ENCODE results near the gene POLR1B.

- no peak for TF ChIP-seq POLR2A (IDR thresholded peaks at IDR 0.05; ENCODE audit: low read depth)
- no peak for TF ChIP-seq CTCF (IDR thresholded peaks at IDR 0.05)
- TF ChIP-seq EP300 (IDR thresholded peaks at IDR 0.05), result no peak
- TF ChIP-seq POLR2AphosphoS5 (IDR thresholded peaks at IDR 0.05), result no peak
Observed at GRCh38 chr2:112607680-112608438, 65.6 kb downstream of the POLR1B start.
